Measurements from ENCODE around the gene HSD17B13. TPM values are rescaled to one million over a fixed set of nuclear protein-coding genes. Genes with fewer than 3 reads are reported as not detected.
A peak's percentile ranks its signal among the peaks of the same experiment; 100 is the strongest.

The HSD17B13 gene
- total and polyA plus RNA-seq, 2 of the 13 experiments (the other 11 are each of a cell fraction or from before 2014, with no cell fraction given), result 0.04 to 0.15 TPM

GRCh38 chr4:87278335-87278794, 44.3 kb downstream of the HSD17B13 start (continued):
- TF ChIP-seq ZHX1 (CRISPR knock-in tag; IDR thresholded peaks at IDR 0.05; ENCODE audit: low read depth), result peak; percentile 42; the same call in 1 of the 2 replicates
- TF ChIP-seq ZNF264 (CRISPR knock-in tag; IDR thresholded peaks at IDR 0.05), result peak; percentile 65
- TF ChIP-seq HNF4G (IDR thresholded peaks at IDR 0.05; ENCODE audit: borderline replicate concordance, low read depth, low read length), result peak; percentile 89
- TF ChIP-seq HNF4G (CRISPR knock-in tag; IDR thresholded peaks at IDR 0.05; ENCODE audit: borderline replicate concordance, low read depth), result peak; percentile 91; the same call in 1 of the 2 replicates
- TF ChIP-seq FIP1L1 (IDR thresholded peaks at IDR 0.05; ENCODE audit: borderline replicate concordance, insufficient read depth, low read depth, low read length), result no peak
- TF ChIP-seq ARID3A (IDR thresholded peaks at IDR 0.05; ENCODE audit: low read depth, low read length), result peak; percentile 93
- TF ChIP-seq IKZF5 (CRISPR knock-in tag; IDR thresholded peaks at IDR 0.05), result peak; percentile 96
- TF ChIP-seq BCL6 (CRISPR knock-in tag; IDR thresholded peaks at IDR 0.05), result peak; percentile 88
- peak; percentile 65; the same call in 1 of the 2 replicates for TF ChIP-seq KLF11 (CRISPR knock-in tag; IDR thresholded peaks at IDR 0.05)
- 0 out of 2 replicates have a peak, but pooled peaks have one; percentile 51 for TF ChIP-seq MAZ (IDR thresholded peaks at IDR 0.05; ENCODE audit: borderline replicate concordance, low read depth, low read length)
- 0 out of 2 replicates have a peak, but pooled peaks have one; percentile 39 for TF ChIP-seq MAZ (CRISPR knock-in tag; IDR thresholded peaks at IDR 0.05; ENCODE audit: low read depth)
- TF ChIP-seq SNAPC4 (CRISPR knock-in tag; IDR thresholded peaks at IDR 0.05), result peak; percentile 76; the same call in 1 of the 2 replicates
- TF ChIP-seq MEF2D (CRISPR knock-in tag; IDR thresholded peaks at IDR 0.05), result peak; percentile 95
- peak; percentile 14; the same call in 1 of the 3 replicates for TF ChIP-seq MXI1 (IDR thresholded peaks at IDR 0.05; ENCODE audit: borderline replicate concordance, low read depth, low read length)
- peak; percentile 92 for TF ChIP-seq NFIC (IDR thresholded peaks at IDR 0.05; ENCODE audit: low read length)
